SK-N-MC (cell line): ENCODE results near the gene PTPN14.

Experiments
- EZH2 ChIP-seq: fragments of 200-600 bp; sonication (generic); IDR thresholded peaks from one replicate; pipeline ENCODE4 v1.6.1; 2017; ENCODE audit warnings: antibody characterized with exemption
- FOXP2 ChIP-seq: optimal IDR thresholded peaks from 2 replicates; pipeline ENCODE3; 2011; ENCODE audit warnings: mild to moderate bottlenecking, moderate library complexity; ENCODE audit not compliant: insufficient read depth; ENCODE audit errors: extremely low read length, control extremely low read depth
- POLR2AphosphoS5 ChIP-seq: IDR thresholded peaks from 2 replicates; pipeline ENCODE4 v1.6.1; 2012; ENCODE audit warnings: mild to moderate bottlenecking, low read depth, low read length, borderline replicate concordance

GRCh38 chr1:214515544-214516433, 35.6 kb downstream of the PTPN14 start:
- no peak for TF ChIP-seq POLR2AphosphoS5
- no peak for TF ChIP-seq EZH2
- no peak for TF ChIP-seq FOXP2
